PC-3 (cell line): ENCODE measurements around the gene PWWP2B. TPM values are rescaled to one million over a fixed set of nuclear protein-coding genes. Genes with fewer than 3 reads are reported as not detected.

ENCODE experiments used
- ATAC-seq: fragments of 200-7000 bp; cut with Tn5 transposase; 2 replicates; pipeline ENCODE4 v1.9.1; 2020; ENCODE audit warnings: mild to moderate bottlenecking, moderate library complexity
- BruUV-seq: library from RNA; stranded (reverse); fragments of 400-500 nt; replicated peaks from 2 replicates; lab custom pipeline; 2021; lab: Mats Ljungman, UMichigan
- CTCF ChIA-PET: fragments of 300-600 bp; sonication (Branson Sonifier 250); formaldehyde crosslinking; loops from one replicate; lab custom pipeline; 2022; ENCODE audit warnings: antibody characterized with exemption; lab: Charles Lee
- POLR2A ChIA-PET: fragments of 300-600 bp; sonication (Branson Sonifier 250); formaldehyde crosslinking; loops from one replicate; lab custom pipeline; 2022; ENCODE audit warnings: antibody characterized with exemption; ENCODE audit not compliant: unreplicated experiment; lab: Charles Lee
- DNase-seq: peaks from one replicate; pipeline ENCODE4 v3.0.0-alpha.2; 2015
- H2AFZ ChIP-seq: fragments of 300-600 bp; sonication (generic); 2 replicates; pipeline ENCODE4 v1.6.0; 2016; ENCODE audit warnings: antibody characterized with exemption, low read length
- H3F3A ChIP-seq: fragments of 300-600 bp; sonication (generic); one replicate; pipeline ENCODE4 v1.6.0; 2017; ENCODE audit warnings: antibody characterized with exemption, low read length, control low read depth, mild to moderate bottlenecking; ENCODE audit not compliant: unreplicated experiment
- H3K27ac ChIP-seq: fragments of 300-600 bp; sonication (generic); 2 replicates; pipeline ENCODE4 v1.5.1; 2016; ENCODE audit warnings: mild to moderate bottlenecking, low read length
- H3K27me3 ChIP-seq: fragments of 300-600 bp; sonication (generic); 2 replicates; pipeline ENCODE4 v1.6.1; 2016; ENCODE audit warnings: low read length, mixed read lengths
- H3K36me3 ChIP-seq: fragments of 300-600 bp; sonication (generic); 2 replicates; pipeline ENCODE4 v1.6.1; 2016; ENCODE audit warnings: low read depth, mixed run types, low read length, mixed read lengths
- H3K4me1 ChIP-seq: fragments of 300-600 bp; sonication (generic); 2 replicates; pipeline ENCODE4 v1.5.1; 2016; ENCODE audit warnings: low read length; ENCODE audit not compliant: insufficient read depth
- H3K4me2 ChIP-seq: fragments of 300-600 bp; sonication (generic); 2 replicates; pipeline ENCODE4 v1.6.0; 2016; ENCODE audit warnings: low read length
- H3K4me3 ChIP-seq: fragments of 300-600 bp; sonication (generic); 2 replicates; pipeline ENCODE4 v1.5.1; 2016; ENCODE audit warnings: mild to moderate bottlenecking, low read length, mixed read lengths
- H3K79me2 ChIP-seq: fragments of 300-600 bp; sonication (generic); 2 replicates; pipeline ENCODE4 v1.6.1; 2017; ENCODE audit warnings: low read length, mixed read lengths
- H3K9ac ChIP-seq: fragments of 300-600 bp; sonication (generic); 2 replicates; pipeline ENCODE4 v1.6.0; 2016; ENCODE audit warnings: mild to moderate bottlenecking, low read length
- H3K9me2 ChIP-seq: fragments of 300-600 bp; sonication (generic); replicated peaks from 2 replicates; pipeline ENCODE4 v1.6.1; 2016; ENCODE audit warnings: mixed run types, low read length, mixed read lengths
- H3K9me3 ChIP-seq: fragments of 300-600 bp; sonication (generic); 2 replicates; pipeline ENCODE4 v1.6.1; 2016; ENCODE audit warnings: low read length, mixed read lengths
- H4K20me1 ChIP-seq: fragments of 300-600 bp; sonication (generic); 2 replicates; pipeline ENCODE4 v1.6.1; 2016; ENCODE audit warnings: low read length, mixed read lengths
- EZH2 ChIP-seq: fragments of 300-600 bp; sonication (generic); IDR thresholded peaks from one replicate; pipeline ENCODE4 v1.6.1; 2017; ENCODE audit warnings: antibody characterized with exemption, mild to moderate bottlenecking, low read length; ENCODE audit not compliant: unreplicated experiment
- EZH2phosphoT487 ChIP-seq: fragments of 300-600 bp; sonication (generic); IDR thresholded peaks from 2 replicates; pipeline ENCODE4 v1.6.1; 2018; ENCODE audit warnings: mild to moderate bottlenecking, antibody characterized with exemption, low read length, borderline replicate concordance
- intact Hi-C: fragments of 100-400 bp; cut with micrococcal nuclease; formaldehyde crosslinking; loops from 2 replicates; pipeline ENCODE4 v1.9.0; 2023
- total RNA-seq: library from RNA; depleted of rRNA; stranded (reverse); fragments of >200 nt; gene quantifications from 2 replicates; pipeline ENCODE4 v1.2.3, GENCODE V29; 2014
- TF ChIP-seq, protein P1 (sequence below): fragments of 300-600 bp; sonication (generic); conservative IDR thresholded peaks from 2 replicates; pipeline ENCODE4 v1.5.1; 2017; ENCODE audit warnings: antibody characterized with exemption, low read depth, mild to moderate bottlenecking, low read length

The PWWP2B gene
- total RNA-seq, 1 experiment from 2014 or later = 24.5 TPM

- peaks cover 19% of the 10 kb centered on the region for H3K4me1 ChIP-seq
- ATAC-seq (no peak), DNase-seq (no peak)
- no peaks in the 10 kb centered on the region for H4K20me1 ChIP-seq
- no peak overlapping the region for H3K27ac ChIP-seq
- H3K9me3 ChIP-seq = no peaks in the 10 kb centered on the region
- intact Hi-C loops = no loop called here
- H3K4me3 ChIP-seq = no peak overlapping the region
- no peak overlapping the region for H2AFZ ChIP-seq
- no peaks in the 10 kb centered on the region for H3K27me3 ChIP-seq
- POLR2A ChIA-PET = no interaction called here
- no peak overlapping the region for H3K4me2 ChIP-seq
- TF ChIP-seq EZH2phosphoT487 = no peak
- TF ChIP-seq, protein P1, sequence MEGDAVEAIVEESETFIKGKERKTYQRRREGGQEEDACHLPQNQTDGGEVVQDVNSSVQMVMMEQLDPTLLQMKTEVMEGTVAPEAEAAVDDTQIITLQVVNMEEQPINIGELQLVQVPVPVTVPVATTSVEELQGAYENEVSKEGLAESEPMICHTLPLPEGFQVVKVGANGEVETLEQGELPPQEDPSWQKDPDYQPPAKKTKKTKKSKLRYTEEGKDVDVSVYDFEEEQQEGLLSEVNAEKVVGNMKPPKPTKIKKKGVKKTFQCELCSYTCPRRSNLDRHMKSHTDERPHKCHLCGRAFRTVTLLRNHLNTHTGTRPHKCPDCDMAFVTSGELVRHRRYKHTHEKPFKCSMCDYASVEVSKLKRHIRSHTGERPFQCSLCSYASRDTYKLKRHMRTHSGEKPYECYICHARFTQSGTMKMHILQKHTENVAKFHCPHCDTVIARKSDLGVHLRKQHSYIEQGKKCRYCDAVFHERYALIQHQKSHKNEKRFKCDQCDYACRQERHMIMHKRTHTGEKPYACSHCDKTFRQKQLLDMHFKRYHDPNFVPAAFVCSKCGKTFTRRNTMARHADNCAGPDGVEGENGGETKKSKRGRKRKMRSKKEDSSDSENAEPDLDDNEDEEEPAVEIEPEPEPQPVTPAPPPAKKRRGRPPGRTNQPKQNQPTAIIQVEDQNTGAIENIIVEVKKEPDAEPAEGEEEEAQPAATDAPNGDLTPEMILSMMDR = no peak
- no peak for TF ChIP-seq EZH2
- CTCF ChIA-PET = no interaction called here
- BruUV-seq = no TSS peak
- H3K9me2 ChIP-seq = no peaks in the 10 kb centered on the region
- no peak overlapping the region for H3K9ac ChIP-seq
- H3F3A ChIP-seq = no peaks in the 10 kb centered on the region
- peaks cover 58% of the 10 kb centered on the region for H3K79me2 ChIP-seq
- H3K36me3 ChIP-seq = no peaks in the 10 kb centered on the region
Observed at GRCh38 chr10:132400547-132401151, 3.6 kb downstream of the PWWP2B start.

DNA sequence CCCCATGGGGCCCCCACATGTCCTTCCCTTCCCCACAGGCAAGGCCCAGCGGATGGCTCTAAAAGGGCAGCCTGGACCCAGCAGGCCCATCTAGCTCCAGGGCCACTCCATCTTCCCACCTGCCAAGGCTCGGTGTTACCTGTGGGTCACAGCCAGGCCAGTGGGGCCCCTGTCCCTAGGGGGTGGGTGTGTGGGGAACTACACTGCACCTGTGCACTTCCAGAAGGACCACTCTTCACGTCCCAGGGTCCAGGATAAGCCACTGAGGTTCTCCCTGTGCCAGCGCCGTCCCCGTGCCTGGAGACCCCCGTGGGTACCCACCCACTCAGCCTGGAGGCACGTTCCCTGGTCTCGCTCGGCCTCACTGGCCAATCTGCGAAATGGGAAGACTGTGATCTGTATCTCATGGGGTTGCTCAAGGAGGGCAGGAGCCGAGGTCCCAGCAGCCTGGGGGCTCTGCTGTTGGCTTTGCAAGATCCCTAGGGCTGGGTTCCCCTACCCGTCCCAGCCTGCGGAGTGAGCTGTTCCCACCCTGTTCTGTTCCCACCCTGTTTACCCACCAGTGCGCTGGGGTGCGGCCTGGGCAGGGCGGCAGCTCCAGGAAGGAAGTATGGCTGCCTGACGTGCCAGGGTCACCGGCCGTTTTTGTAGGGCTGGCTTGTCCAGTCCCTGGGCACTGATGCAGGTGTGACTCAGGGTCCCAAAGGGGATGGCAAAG lies 4.6 kb downstream of the PWWP2B start:
- TF ChIP-seq, protein P1 = no peak
- TF ChIP-seq EZH2 (no peak), EZH2phosphoT487 (no peak)
- H3K36me3 ChIP-seq = no peaks in the 10 kb centered on the region; the same call in 1 of the 2 replicates
- no peak overlapping the region for H3K9ac ChIP-seq
- BruUV-seq = no TSS peak
- H3K4me2 ChIP-seq = no peak overlapping the region
- no peaks in the 10 kb centered on the region for H4K20me1 ChIP-seq
- no peak overlapping the region for H3K27ac ChIP-seq
- ATAC-seq (no peak), DNase-seq (no peak)
- no peak overlapping the region for H3K4me3 ChIP-seq
- H3K27me3 ChIP-seq = no peaks in the 10 kb centered on the region
- peaks cover 15% of the 10 kb centered on the region for H3K4me1 ChIP-seq
- peaks cover 61% of the 10 kb centered on the region for H3K79me2 ChIP-seq
- H3K9me2 ChIP-seq = no peaks in the 10 kb centered on the region
- intact Hi-C loops = no loop called here
- ChIA-PET POLR2A (no interaction called here), CTCF (no interaction called here)
- H3K9me3 ChIP-seq = no peaks in the 10 kb centered on the region
- no peaks in the 10 kb centered on the region for H3F3A ChIP-seq
- no peak overlapping the region for H2AFZ ChIP-seq

- TF ChIP-seq EZH2 (no peak), EZH2phosphoT487 (no peak)
- TF ChIP-seq, protein P1 = no peak
- no TSS peak for BruUV-seq
- H4K20me1 ChIP-seq = no peaks in the 10 kb centered on the region
- DNase-seq (no peak), ATAC-seq (no peak)
- peaks cover 28% of the 10 kb centered on the region for H3K4me1 ChIP-seq
- H3K9ac ChIP-seq = no peak overlapping the region
- no peak overlapping the region for H3K4me3 ChIP-seq
- H3F3A ChIP-seq = no peaks in the 10 kb centered on the region
- ChIA-PET POLR2A (no interaction called here), CTCF (no interaction called here)
- no peaks in the 10 kb centered on the region for H3K9me3 ChIP-seq
- H3K4me2 ChIP-seq = no peak overlapping the region
- H3K36me3 ChIP-seq = no peaks in the 10 kb centered on the region; the same call in 1 of the 2 replicates
- no peaks in the 10 kb centered on the region for H3K9me2 ChIP-seq
- H2AFZ ChIP-seq = no peak overlapping the region
- intact Hi-C loops = no loop called here
- H3K27me3 ChIP-seq = no peaks in the 10 kb centered on the region
- H3K27ac ChIP-seq = no peak overlapping the region
- peaks cover 69% of the 10 kb centered on the region for H3K79me2 ChIP-seq
Observed at GRCh38 chr10:132402781-132403241, 5.8 kb downstream of the PWWP2B start.
